GM19397 (cell line): ENCODE data around the gene WNT3A.
"Not testable (repeated sequence)": the region's sequence is repeated elsewhere in the genome, so short reads cannot be mapped to it uniquely, and the experiment has no call there.

Experiments used
- ATAC-seq: cut with Tn5 transposase; IDR thresholded peaks from one replicate; pipeline ENCODE4 v1.9.1; 2021; ENCODE audit warnings: mild to moderate bottlenecking, moderate library complexity; ENCODE audit not compliant: unreplicated experiment

WNT3A gene, protein sequence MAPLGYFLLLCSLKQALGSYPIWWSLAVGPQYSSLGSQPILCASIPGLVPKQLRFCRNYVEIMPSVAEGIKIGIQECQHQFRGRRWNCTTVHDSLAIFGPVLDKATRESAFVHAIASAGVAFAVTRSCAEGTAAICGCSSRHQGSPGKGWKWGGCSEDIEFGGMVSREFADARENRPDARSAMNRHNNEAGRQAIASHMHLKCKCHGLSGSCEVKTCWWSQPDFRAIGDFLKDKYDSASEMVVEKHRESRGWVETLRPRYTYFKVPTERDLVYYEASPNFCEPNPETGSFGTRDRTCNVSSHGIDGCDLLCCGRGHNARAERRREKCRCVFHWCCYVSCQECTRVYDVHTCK

DNA sequence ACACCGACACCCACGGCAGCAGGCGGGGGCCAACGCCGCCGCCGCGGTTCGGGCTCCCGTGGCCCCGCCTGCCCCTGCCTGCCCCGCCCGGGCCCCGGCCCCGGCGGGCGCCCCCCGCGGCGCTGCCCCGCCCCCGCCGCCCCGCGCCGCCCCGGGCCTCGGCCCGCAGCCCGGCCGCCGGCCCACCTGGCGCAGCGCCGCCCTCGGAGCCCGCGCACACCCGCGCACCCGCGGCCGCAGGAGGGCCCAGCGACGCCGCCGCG is at the start of gene WNT3A:
WNT3A (plus strand) TSS at position 213 of the 263 bp plus-strand sequence. CDS start 131 bp downstream, outside the sequence.
- ATAC-seq, result no peak

GRCh38 chr1:227958617-227959324 is 48.0 kb upstream of the WNT3A start:
- no peak for ATAC-seq

GRCh38 chr1:227959325-227959860 is 47.4 kb upstream of the WNT3A start:
- ATAC-seq, result no peak

GRCh38 chr1:227961651-227962466 is 44.9 kb upstream of the WNT3A start:
- no peak for ATAC-seq

GRCh38 chr1:227966733-227967132 is 40.1 kb upstream of the WNT3A start:
- ATAC-seq, result not testable (repeated sequence)

GRCh38 chr1:227967815-227968214 is 39.0 kb upstream of the WNT3A start:
- ATAC-seq, result not testable (repeated sequence)

DNA sequence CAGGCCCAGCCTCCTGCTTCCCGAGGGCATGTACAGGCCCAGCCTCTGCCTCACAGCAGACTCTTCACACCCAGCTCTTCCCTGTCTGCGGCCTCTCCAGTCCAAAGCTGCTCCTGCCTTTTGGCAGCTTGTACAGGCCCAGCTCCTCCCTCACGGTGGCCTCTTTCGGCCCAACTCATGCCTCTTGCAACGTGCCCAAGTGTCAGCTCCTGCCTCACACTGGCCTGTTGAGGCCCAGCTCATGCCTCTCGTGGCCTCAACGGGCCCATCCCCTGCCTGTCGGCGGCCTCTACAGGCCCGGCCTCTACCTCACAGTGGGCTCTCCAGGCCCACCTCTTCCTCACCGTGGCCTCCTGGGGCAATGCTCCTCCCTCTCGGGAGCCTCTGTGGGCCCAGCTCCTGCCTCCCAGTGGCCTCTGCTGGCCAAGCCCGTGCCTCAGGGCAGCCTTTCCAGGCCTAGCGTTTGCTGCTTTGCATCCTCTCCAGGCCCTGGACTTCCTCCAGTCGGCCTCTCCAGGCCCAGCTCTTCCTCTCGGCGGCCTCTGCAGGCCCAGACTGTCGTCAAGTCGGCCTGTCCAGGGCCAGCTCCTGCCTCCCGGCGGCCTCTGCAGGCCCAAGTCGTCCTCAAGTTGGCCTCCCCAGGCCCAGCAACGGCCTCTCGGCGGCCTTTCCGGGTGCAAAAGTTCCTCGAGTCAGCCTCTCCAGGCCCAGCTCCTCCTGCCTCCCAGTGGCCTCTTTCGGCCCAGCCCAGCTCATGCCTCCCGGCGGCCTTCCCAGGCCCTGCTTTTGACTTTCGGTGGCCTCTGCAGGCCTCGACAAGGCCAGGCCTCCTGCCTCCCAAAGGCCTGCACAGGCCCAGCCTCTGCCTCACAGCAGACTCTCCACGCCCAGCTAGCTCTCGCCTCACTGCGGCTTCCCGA is 36.5 kb upstream of the WNT3A start:
- not testable (repeated sequence) for ATAC-seq

DNA sequence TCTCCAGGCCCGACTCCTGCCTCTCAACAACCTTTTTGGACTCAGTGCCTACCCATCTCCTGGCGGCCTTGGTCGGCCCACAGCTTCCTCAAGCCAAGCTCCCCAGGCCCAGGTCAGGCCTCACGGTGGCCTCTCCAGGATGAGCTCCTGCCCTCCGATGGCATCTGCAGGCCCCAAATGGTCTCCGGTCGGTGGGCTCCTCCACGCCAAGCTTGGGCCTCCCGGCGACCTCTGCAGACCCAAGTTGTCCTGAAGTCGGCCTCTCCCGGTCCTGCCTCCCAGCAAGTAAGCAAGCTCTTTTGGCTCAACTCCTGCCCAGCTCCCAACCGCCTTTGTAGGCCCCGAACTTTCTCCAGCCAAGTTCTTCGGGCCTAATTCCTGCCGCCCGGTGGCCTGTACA is 35.6 kb upstream of the WNT3A start:
- ATAC-seq, result not testable (repeated sequence)

DNA sequence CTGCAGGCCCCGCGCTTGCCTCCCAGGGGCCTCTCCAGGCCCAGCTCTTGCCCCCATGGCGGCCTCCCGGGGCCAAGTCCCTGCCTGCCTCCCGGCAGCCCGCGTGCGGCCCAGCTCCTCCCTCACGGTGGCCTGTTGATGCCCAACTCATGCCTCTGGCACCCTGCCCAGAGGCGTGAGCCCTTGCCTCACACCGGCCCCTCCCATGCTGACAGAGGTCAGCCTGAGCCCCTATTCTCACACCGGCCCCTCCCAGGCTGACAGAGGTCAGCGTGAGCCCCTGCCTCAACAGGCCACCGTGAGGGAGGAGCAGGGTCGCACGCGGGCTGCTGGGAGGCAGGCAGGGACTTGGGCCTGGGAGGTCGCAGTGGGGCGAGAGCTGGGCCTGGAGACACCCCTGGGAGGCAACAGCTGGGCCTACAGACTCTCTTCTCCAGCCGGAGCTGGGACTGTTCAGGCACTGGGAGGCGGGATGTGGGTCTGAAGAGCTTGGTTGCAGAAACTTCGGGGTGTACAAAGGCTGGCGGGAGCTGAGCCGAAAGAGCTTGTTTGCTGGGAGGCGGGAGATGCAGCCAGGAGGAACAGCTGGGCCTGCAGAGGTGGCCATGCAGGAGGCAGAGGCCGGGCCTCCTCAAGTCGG is 35.0 kb upstream of the WNT3A start:
- not testable (repeated sequence) for ATAC-seq

DNA sequence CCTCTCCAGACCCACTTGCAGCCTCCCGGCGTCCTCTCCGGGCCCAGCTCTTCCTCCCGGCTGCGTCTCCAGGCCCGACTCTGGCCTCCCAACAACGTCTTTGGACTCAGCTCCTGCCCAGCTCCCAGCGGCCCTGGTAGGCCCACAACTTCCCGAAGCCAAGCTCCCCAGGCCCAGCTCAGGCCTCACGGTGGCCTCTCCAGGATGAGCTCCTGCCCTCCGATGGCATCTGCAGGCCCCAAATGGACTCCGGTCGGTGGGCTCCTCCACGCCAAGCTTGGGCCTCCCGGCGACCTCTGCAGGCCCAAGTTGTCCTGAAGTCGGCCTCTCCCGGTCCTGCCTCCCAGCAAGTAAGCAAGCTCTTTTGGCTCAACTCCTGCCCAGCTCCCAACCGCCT is 34.5 kb upstream of the WNT3A start:
- not testable (repeated sequence) for ATAC-seq

DNA sequence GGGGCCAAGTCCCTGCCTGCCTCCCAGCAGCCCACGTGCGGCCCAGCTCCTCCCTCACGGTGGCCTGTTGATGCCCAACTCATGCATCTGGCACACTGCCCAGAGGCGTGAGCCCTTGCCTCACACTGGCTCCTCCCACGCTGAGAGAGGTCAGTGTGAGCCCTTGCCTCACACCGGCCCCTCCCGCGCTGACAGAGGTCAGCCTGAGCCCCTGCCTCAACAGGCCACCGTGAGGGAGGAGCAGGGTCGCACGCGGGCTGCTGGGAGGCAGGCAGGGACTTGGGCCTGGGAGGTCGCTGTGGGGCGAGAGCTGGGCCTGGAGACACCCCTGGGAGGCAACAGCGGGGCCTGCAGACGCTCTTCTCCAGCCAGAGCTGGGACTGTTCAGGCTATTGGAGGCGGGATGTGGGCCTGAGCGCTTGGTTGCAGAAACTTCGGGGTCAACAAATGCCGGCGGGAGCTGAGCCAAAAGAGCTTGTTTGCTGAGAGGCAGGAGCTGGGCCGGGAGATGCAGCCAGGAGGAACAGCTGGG is 33.9 kb upstream of the WNT3A start:
- not testable (repeated sequence) for ATAC-seq

GRCh38 chr1:227973724-227974288 is 33.0 kb upstream of the WNT3A start:
- not testable (repeated sequence) for ATAC-seq

- ATAC-seq, result not testable (repeated sequence)
These were observed 31.1 kb upstream of the WNT3A start for GRCh38 chr1:227975583-227976283.

GRCh38 chr1:227987181-227987580 is 19.6 kb upstream of the WNT3A start:
- no peak for ATAC-seq

GRCh38 chr1:227994632-227995300 is 12.0 kb upstream of the WNT3A start:
- ATAC-seq, result no peak

- ATAC-seq, result no peak
These were observed 10.4 kb upstream of the WNT3A start for GRCh38 chr1:227996187-227996950.

DNA sequence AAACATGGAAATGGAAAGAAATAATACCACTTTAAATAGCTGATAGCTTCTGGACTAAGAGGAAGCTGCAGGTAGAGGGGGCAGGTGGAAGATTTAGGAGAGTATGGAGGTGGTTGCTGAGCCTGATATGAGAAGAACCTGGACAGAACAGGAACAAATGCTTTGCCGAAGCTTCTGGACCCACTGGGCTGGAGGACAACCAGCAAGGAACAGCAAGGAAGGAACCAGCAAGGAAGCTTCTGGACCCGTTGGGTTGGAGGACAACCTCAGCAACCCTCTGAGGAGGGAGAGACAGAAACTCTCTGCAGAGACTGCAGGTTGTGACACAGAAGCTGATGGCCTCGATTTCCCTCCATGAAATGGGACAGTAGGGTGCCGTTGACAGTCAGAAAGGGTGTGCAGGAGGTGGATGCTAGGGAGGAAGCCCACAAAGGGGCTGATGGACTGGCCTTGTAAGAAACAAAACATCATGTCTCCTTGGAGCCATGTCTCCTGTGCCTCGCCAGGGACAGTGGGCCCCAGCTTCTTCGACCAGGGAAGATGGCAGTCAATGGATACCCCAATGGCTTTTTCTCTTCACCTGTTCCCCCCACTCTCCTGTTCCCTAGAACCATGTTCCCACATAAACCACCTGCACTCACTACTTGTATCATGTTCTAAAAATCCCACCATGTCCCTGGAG is 8.3 kb upstream of the WNT3A start:
- ATAC-seq, result no peak
